A549 (cell line): ENCODE measurements around the gene SLFN12L. TPM values are rescaled to one million over a fixed set of nuclear protein-coding genes. Genes with fewer than 3 reads are reported as not detected.

Source experiments
- ATAC-seq, 2 experiments: fragments of 200-7000 bp in 1 of 2; fragments of >200 bp in 1 of 2; cut with Nextera tagmentation in 1 of 2; cut with Tn5 transposase in 1 of 2; 3 replicates each; pipeline versions ENCODE4 v1.8.0 to v1.9.1; 2018 to 2020; ENCODE audit warnings: mild to moderate bottlenecking in 1 of 2, moderate library complexity in 1 of 2
- CTCF ChIA-PET: fragments of 300-600 bp; sonication (Branson Sonifier 250); formaldehyde crosslinking; extraction: SDS; loops from one replicate; lab custom pipeline; 2021; ENCODE audit warnings: antibody characterized with exemption, inconsistent platforms; lab: Yijun Ruan, JAX
- POLR2A ChIA-PET: fragments of 350-600 bp; formaldehyde crosslinking; extraction: SDS; loops from one replicate; lab custom pipeline; 2021; ENCODE audit warnings: antibody characterized with exemption, inconsistent platforms; lab: Yijun Ruan, JAX
- DNase-seq, 2 experiments: peaks; one replicate each; pipeline versions ENCODE4 v3.0.0 to v3.0.0-alpha.2; 2011 to 2016; ENCODE audit warnings: low read depth in 1 of 2, low spot score in 1 of 2
- FAIRE-seq: peaks from 2 replicates; lab custom pipeline; 2011; peaks lifted over from hg19 to GRCh38; lab: Jason Lieb, UNC
- H3K27ac ChIP-seq, 2 experiments: fragments of >200 bp; sonication (Bioruptor Twin); formaldehyde crosslinking; 3 replicates each; pipeline ENCODE4 v1.5.1; 2016 to 2017
- H3K4me1 ChIP-seq: fragments of >200 bp; sonication (Bioruptor Twin); formaldehyde crosslinking; 3 replicates; pipeline ENCODE4 v1.6.1; 2016
- H3K4me2 ChIP-seq: fragments of >200 bp; sonication (Bioruptor Twin); formaldehyde crosslinking; 3 replicates; pipeline ENCODE4 v1.6.1; 2016
- H3K4me3 ChIP-seq: fragments of >200 bp; sonication (Bioruptor Twin); formaldehyde crosslinking; 3 replicates; pipeline ENCODE4 v1.5.1; 2016
- H3K9me3 ChIP-seq: fragments of >200 bp; sonication (Bioruptor Twin); formaldehyde crosslinking; 3 replicates; pipeline ENCODE4 v1.6.1; 2016
- CBX8 ChIP-seq: fragments of 200-600 bp; sonication (generic); IDR thresholded peaks from 2 replicates; pipeline ENCODE4 v1.6.1; 2016
- CEBPB ChIP-seq, 2 experiments: fragments of >200 bp in 1 of 2; sonication (Bioruptor Twin) in 1 of 2; formaldehyde crosslinking in 1 of 2; IDR thresholded peaks; 2 replicates each; pipeline ENCODE4 v1.6.1; 2012 to 2016
- FOSL2 ChIP-seq, 2 experiments: fragments of 450-650 bp in 1 of 2; fragments of >200 bp in 1 of 2; sonication (Bioruptor Twin) in 1 of 2; formaldehyde crosslinking; IDR thresholded peaks; 2 replicates each; pipeline versions ENCODE4 v1.5.0 to v1.6.1; 2016 to 2020; ENCODE audit warnings: mild to moderate bottlenecking in 1 of 2, moderate library complexity in 1 of 2
- HDAC2 ChIP-seq: fragments of 200-600 bp; sonication (generic); IDR thresholded peaks from 2 replicates; pipeline ENCODE4 v1.6.1; 2016
- HOXB13 ChIP-seq: fragments of 250-450 bp; sonication (Bioruptor Pico); IDR thresholded peaks from 2 replicates; pipeline ENCODE4 v1.5.0; 2020; ENCODE audit warnings: low read depth, mild to moderate bottlenecking, moderate library complexity
- JUNB ChIP-seq: fragments of >200 bp; sonication (Bioruptor Twin); formaldehyde crosslinking; IDR thresholded peaks from 2 replicates; pipeline ENCODE4 v1.6.1; 2016
- MAFK ChIP-seq: fragments of 450-650 bp; IDR thresholded peaks from 2 replicates; pipeline ENCODE4 v1.6.1; 2014; ENCODE audit not compliant: partially characterized antibody
- MAZ ChIP-seq: fragments of 150-350 bp; IDR thresholded peaks from 2 replicates; pipeline ENCODE4 v1.6.1; 2014; ENCODE audit warnings: antibody characterized with exemption, low read depth, low read length, borderline replicate concordance
- PHF8 ChIP-seq: fragments of 200-600 bp; sonication (generic); IDR thresholded peaks from 2 replicates; pipeline ENCODE4 v1.6.1; 2016; ENCODE audit warnings: low read depth, mild to moderate bottlenecking, antibody characterized with exemption, moderate library complexity, borderline replicate concordance
- RAD21 ChIP-seq, 2 experiments: fragments of >200 bp in 1 of 2; sonication (Bioruptor Twin) in 1 of 2; formaldehyde crosslinking in 1 of 2; IDR thresholded peaks in 1 of 2; conservative IDR thresholded peaks in 1 of 2; 2 replicates in 1 of 2; 3 replicates in 1 of 2; pipeline ENCODE4 v1.6.1; 2012 to 2018; ENCODE audit warnings: inconsistent platforms in 1 of 2
- RARB ChIP-seq: fragments of 250-450 bp; sonication (Bioruptor Pico); IDR thresholded peaks from 2 replicates; pipeline ENCODE4 v1.8.0; 2021; ENCODE audit warnings: mild to moderate bottlenecking, moderate library complexity
- SMC3 ChIP-seq: fragments of >200 bp; sonication (Bioruptor Twin); formaldehyde crosslinking; IDR thresholded peaks from 3 replicates; pipeline ENCODE4 v1.6.1; 2018; ENCODE audit warnings: inconsistent platforms
- TP53 ChIP-seq: fragments of 250-450 bp; sonication (Bioruptor Pico); IDR thresholded peaks from 2 replicates; pipeline ENCODE4 v1.5.0; 2021; ENCODE audit warnings: mild to moderate bottlenecking, moderate library complexity
- ZNF302 ChIP-seq: fragments of 250-450 bp; sonication (Bioruptor Pico); IDR thresholded peaks from 2 replicates; pipeline ENCODE4 v1.9.0; 2021; ENCODE audit warnings: inconsistent platforms, mild to moderate bottlenecking, moderate library complexity
- WGBS: methylation state at CpG from one replicate; pipeline ENCODE4 v1.1.6; 2017; ENCODE audit errors: missing lambda C conversion rate; 5-methylcytosine and 5-hydroxymethylcytosine counted together
- polyA plus RNA-seq, 4 experiments: library from polyadenylated mRNA; depleted of rRNA in 3 of 4; stranded (reverse); fragments of >200 nt; fragmentation: RNase III in 1 of 4; extraction: RNeasy Plus Mini Kit Qiagen cat#74134 plus additional on column Dnase treatment in 1 of 4; gene quantifications; 2 replicates in 3 of 4; 3 replicates in 1 of 4; pipeline ENCODE4 v1.2.3, GENCODE V29; 2011 to 2017
- TF ChIP-seq, protein P1 (sequence below): IDR thresholded peaks from 2 replicates; pipeline ENCODE4 v1.6.1; 2012
- TF ChIP-seq, protein P2 (sequence below): fragments of 250-450 bp; sonication (Bioruptor Pico); IDR thresholded peaks from 2 replicates; pipeline ENCODE4 v1.5.0; 2020; ENCODE audit warnings: low read depth, mild to moderate bottlenecking, moderate library complexity
- TF ChIP-seq, protein P3 (sequence below): IDR thresholded peaks from 2 replicates; pipeline ENCODE4 v1.6.1; 2012; ENCODE audit warnings: low read depth, borderline replicate concordance
- TF ChIP-seq, protein P4 (sequence below): IDR thresholded peaks from 2 replicates; pipeline ENCODE4 v1.6.1; 2012

Gene SLFN12L
- polyA plus RNA-seq, 2 of the 4 experiments (the other 2 are of a cell fraction): not detected

DNA sequence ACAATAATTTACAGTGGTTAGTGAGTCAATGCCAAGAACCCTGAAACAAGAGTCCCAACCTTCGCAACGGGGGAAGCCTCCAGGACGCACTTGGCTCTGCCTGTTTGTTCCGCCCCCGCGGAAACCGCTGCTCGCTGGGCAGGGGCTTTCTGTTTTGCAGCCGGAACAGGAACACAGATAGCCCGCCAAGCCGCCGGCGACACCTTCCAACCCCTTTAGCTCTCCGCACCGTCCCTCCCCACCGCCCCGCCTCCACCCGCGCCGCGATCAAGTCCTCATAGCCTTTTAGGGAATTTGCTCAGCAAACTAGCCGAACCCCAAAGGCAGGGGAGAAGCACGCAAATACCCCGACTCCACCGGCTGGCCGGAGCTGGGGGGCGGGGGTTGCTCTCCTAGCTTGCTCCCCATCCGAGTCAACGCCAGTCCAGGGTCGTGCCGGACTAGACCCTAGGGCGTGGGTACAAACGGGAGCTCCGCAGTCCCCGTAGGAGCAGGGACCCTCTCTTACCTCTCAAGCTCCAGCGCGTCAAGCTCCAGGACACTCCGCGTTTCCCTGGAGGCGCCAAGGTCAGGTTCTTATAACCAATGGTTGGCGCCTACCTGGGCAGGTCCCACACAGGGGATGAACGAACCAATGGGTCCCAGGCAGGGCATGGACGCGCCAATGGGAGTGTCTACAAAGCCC lies 89.1 kb downstream of the SLFN12L start, which contains the start of gene SLFN13 (continued):
- TF ChIP-seq, protein P1, sequence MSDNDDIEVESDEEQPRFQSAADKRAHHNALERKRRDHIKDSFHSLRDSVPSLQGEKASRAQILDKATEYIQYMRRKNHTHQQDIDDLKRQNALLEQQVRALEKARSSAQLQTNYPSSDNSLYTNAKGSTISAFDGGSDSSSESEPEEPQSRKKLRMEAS: peak; percentile 96; the same call in 1 of the 2 replicates
- TF ChIP-seq ZNF302 (CRISPR knock-in tag) (no peak), SMC3 (no peak), RARB (CRISPR knock-in tag) (no peak), TP53 (CRISPR knock-in tag) (no peak), MAZ (no peak), HOXB13 (CRISPR knock-in tag) (no peak)
- TF ChIP-seq, protein P2, sequence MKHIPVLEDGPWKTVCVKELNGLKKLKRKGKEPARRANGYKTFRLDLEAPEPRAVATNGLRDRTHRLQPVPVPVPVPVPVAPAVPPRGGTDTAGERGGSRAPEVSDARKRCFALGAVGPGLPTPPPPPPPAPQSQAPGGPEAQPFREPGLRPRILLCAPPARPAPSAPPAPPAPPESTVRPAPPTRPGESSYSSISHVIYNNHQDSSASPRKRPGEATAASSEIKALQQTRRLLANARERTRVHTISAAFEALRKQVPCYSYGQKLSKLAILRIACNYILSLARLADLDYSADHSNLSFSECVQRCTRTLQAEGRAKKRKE (CRISPR knock-in tag): no peak
- TF ChIP-seq, protein P3, sequence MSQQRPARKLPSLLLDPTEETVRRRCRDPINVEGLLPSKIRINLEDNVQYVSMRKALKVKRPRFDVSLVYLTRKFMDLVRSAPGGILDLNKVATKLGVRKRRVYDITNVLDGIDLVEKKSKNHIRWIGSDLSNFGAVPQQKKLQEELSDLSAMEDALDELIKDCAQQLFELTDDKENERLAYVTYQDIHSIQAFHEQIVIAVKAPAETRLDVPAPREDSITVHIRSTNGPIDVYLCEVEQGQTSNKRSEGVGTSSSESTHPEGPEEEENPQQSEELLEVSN: no peak; the same call in 1 of the 2 replicates

DNA sequence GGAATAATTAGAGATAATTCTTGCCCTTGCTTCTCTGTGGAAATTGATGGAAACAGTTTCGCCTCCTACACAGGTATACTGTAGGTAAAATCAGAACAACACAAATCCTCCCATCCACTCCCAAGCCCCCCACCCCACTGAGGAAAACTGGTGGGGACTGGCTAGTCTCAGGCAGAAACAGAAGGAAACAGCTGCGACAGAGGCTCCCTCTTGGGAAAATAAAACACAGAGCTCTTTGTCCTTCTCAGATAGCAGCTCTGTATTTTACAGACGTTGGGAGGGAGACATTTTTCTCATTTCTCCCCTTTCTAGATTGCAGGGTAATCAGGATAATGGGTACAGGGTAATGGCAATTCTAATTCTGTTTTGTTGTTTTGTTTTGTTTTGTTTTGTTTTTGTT lies 90.0 kb downstream of the SLFN12L start:
- no peak for ATAC-seq
- H3K4me2 ChIP-seq: peak overlapping the region; percentile 90
- no peak overlapping the region for H3K27ac ChIP-seq
- POLR2A ChIA-PET: interaction anchor here (2.0 kb wide), 1 partner anchor 74 kb away, joined by 8 read pairs; the partner anchor contains the start of gene SLFN11
- H3K4me1 ChIP-seq: no peaks in the 10 kb centered on the region
- WGBS: 60% methylated on average over 3 of the region's 3 CpGs
- TF ChIP-seq HDAC2 (no peak), CBX8 (0 out of 2 replicates have a peak, but pooled peaks have one; percentile 63)
- TF ChIP-seq, all 56 proteins: peak for 1
- no peak for DNase-seq
- no peaks in the 10 kb centered on the region for H3K9me3 ChIP-seq
- peak overlapping the region; percentile 60 for H3K4me3 ChIP-seq
- CTCF ChIA-PET: interaction anchor here (0.7 to 1.8 kb wide), 6 partner anchors 8 to 135 kb away, joined by 3 to 6 read pairs (median 3); no protein-coding TSS in a partner anchor
- no peak for FAIRE-seq

DNA sequence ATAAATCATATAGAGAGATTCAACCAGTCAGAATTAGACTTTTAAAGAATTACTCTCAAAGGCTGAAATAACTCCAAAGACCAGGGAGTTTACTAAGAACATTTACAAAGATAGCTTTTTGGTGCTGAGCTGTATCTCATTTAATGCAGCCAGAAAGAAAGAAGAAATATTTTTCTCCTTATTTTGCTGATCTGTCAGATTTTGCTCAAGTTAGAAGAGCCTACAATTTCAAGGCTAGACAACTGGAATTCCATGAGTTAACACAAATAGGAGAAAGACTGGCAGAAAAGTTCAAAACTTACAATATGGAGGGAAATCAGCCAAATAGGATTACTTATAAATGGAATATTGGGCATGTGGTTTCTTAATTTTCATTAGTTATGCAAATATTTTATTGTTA lies 99.0 kb downstream of the SLFN12L start:
- Histone ChIP-seq H3K4me3 (no peak overlapping the region), H3K4me1 (peaks cover 7% of the 10 kb centered on the region), H3K27ac (no peak overlapping the region), H3K9me3 (no peaks in the 10 kb centered on the region), H3K4me2 (no peak overlapping the region)
- ChIA-PET CTCF (interaction anchor here (0.8 to 1.4 kb wide), 3 partner anchors 9 to 74 kb away, joined by 3 to 5 read pairs (median 4); no protein-coding TSS in a partner anchor), POLR2A (no interaction called here)
- TF ChIP-seq, protein P2 (CRISPR knock-in tag): no peak
- TF ChIP-seq MAFK: peak; percentile 94
- FAIRE-seq (no peak), ATAC-seq (no peak), DNase-seq (no peak)

DNA sequence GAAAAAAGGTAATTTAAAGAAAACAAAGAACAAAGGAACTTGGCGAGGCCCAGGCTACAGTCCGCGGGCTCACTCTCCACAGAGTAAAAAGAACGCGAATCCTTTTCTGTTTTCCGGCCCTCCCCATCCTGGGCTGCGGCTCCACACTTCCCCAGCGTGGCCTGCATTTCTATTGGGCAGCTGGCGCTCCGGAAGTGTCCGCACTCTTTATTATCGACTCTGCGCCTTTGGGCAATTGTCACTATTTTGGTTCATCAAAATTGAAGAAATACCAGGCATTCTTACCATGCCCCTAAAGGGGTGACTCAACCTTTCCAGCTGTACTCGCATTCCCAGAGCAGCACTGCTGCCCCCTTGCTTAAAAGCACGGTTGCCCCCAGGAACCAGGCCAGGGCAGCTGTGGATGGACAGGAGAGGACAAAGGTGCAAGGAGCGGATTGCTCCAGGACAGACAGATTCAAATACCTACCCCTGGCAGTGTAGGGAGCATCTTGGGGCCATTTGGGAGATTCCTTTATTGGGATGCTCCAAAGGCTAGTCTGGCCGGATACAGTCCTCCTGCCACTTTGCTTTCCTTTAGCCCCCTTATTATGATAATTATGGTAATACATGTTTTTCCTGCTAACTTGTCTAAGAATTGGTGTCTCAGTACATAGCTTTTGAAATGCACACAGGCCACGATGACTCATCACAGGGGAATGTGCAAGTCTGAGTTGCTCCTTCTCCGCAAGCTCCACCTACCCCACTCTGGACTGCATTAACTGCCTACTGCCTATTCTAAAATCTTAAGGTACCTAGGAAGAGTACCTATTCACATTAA lies 104.2 kb downstream of the SLFN12L start:
- ChIA-PET POLR2A (interaction anchor here (0.7 to 1.3 kb wide), 3 partner anchors 59 to 190 kb away, joined by 3 to 6 read pairs (median 5); partner anchors contain the start of genes PEX12 and SLFN5), CTCF (interaction anchor here (0.6 to 1.1 kb wide), 7 partner anchors 10 to 120 kb away, joined by 3 to 6 read pairs (median 3); no protein-coding TSS in a partner anchor)
- DNase-seq (peak; percentile 87 to 95), FAIRE-seq (peak; percentile 99), ATAC-seq (peak; percentile 98)
- TF ChIP-seq RARB (CRISPR knock-in tag) (no peak), PHF8 (no peak), CEBPB (IDR thresholded peaks at IDR 0.05) (0 out of 4 replicates have a peak, but pooled peaks of 1 of the 2 experiments have one; percentile 43), FOSL2 (IDR thresholded peaks at IDR 0.05) (peak; percentile 86), FOSL2 (CRISPR knock-in tag; IDR thresholded peaks at IDR 0.05) (peak; percentile 99), MAFK (peak; percentile 21), JUNB (peak; percentile 62), RAD21 (conservative IDR thresholded peaks at IDR 0.05 in 1 of 2, IDR thresholded peaks at IDR 0.05 in 1 of 2) (0 out of 5 replicates have a peak, but pooled peaks of 1 of the 2 experiments have one; percentile 12)
- TF ChIP-seq, protein P1: peak; percentile 18; the same call in 1 of the 2 replicates
- TF ChIP-seq, protein P4, sequence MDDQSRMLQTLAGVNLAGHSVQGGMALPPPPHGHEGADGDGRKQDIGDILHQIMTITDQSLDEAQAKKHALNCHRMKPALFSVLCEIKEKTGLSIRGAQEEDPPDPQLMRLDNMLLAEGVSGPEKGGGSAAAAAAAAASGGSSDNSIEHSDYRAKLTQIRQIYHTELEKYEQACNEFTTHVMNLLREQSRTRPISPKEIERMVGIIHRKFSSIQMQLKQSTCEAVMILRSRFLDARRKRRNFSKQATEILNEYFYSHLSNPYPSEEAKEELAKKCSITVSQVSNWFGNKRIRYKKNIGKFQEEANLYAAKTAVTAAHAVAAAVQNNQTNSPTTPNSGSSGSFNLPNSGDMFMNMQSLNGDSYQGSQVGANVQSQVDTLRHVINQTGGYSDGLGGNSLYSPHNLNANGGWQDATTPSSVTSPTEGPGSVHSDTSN: no peak
- TF ChIP-seq, protein P2 (CRISPR knock-in tag): no peak
- Histone ChIP-seq H3K9me3 (no peaks in the 10 kb centered on the region), H3K4me3 (no peak overlapping the region), H3K4me1 (peaks cover 14% of the 10 kb centered on the region), H3K27ac (peak overlapping the region; percentile 62 to 69), H3K4me2 (peak overlapping the region; percentile 78)
- WGBS: 68% methylated on average over 19 of the region's 19 CpGs
